NCI-H345 (cell line): ENCODE results near the gene IL34.
A peak's percentile ranks its signal among the peaks of the same experiment; 100 is the strongest.

ENCODE experiments used
- DNase-seq: peaks from one replicate; lab custom pipeline; 2025; lab: John Stamatoyannopoulos, UW

The IL34 gene

DNA sequence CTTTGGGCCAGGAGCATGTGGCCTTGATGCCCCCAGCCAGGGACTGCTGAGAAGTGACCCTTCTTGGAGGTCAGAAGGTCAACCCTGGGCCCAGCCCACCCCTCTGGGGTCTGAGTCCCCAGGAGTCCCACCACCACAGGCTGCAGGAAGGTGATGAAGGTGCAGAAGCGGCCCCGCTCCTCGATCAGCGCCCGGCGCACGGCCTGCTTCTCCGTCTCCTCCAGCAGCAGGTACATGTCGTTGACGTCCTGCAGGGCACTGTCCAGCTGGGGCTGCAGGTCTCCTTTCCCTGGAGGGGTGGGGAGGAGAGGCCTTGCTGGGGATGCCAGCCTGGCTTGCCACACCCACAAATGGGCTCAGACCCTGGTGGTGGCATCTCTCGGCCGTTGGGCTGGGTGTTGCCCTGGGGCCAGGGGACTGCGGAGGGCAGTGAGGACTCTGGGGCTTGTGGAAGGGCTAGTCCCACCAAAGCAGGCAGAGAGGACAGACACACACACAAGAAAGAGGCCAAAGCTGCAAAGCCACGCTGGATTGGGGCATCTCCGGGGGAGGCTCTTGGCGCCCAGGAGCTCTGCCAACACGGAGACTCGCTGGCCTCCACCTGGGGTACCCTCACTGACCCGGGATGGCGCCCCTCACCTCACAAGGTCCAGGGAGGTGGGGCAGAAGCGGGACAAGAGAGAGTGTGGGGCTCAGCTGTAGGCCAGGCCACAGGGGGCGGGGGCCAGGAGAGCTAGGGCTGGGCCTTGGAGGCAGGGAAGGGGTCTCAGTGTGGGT, 31.9 kb downstream of the IL34 start:
- no peak for DNase-seq

DNA sequence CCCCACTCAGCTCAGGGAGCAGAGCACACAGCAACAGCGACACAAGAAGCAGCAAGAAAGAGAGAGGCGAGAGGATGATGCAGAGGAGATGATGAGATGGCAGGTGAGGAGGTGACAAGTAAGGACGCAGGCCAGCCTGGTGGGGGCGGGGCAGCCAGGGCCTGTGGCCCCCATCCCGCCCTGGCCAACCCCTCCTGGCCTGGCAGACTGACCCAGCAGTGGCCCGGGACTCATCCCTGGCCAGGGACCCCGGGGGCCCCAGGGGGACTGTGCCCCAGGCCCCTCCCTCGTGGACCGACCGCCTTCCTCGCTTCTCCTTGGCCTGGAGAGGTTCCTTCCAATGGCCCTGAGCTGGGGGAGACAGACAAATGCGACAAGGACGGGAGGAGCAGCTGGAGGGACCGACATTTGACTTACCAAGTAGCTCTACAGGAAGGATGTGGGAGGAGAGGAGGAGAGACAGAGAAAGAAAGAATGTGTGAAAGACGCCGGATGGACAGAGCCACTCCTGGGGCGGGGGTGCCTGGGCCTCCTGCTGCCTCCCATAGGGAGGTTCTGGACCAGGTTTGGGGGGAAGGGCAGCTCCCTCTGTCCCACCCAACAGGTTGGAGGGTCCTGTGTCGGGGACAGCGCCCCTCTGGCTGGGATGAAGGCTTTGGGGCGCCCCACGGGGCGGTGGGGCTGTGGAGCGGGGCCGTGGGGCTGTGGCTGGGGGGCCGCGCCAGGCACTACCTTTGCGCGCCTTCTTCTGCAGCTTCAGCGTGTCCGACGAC, 32.7 kb downstream of the IL34 start:
- DNase-seq = no peak

DNA sequence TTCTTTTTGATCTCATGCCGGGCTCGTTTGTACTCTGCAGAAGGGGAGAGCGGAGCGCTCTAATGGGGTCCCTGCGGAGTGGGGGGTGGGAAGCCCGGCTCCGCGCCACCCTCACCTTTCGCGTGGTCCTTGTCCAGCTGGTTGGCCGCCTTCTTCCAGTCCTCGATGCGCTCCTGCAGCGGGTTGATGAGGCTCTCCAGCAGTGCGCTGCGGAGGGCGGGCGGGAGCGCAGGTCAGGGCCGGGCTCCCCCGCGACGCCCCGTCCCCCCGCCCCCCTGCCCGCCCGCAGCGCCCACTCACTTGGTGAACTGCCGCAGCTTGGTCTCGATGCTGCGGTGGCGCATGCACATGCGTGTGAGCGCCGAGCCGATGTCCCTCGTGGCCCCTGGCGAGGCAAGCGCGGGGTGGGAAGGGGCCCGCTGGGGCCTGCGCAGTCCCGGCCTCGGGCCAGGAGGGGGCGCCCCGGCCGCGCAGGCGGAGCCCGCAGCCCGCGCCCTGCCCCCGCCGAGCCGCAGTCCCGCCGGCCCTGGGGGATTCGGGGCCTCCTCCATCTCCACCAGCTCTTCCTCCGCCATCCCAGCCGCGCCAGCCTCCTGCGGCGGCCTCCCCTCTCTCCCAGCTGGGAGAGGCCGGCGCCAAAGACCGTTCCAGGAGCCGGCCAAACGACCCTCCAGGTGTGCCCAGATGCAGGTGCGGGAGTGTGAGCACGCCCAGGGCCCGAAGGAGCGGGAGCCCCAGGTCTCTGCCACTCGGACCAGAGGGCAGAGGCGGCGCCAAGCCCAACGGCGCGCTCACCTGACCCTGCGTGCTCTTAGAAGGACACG, 33.5 kb downstream of the IL34 start:
- DNase-seq = no peak

DNA sequence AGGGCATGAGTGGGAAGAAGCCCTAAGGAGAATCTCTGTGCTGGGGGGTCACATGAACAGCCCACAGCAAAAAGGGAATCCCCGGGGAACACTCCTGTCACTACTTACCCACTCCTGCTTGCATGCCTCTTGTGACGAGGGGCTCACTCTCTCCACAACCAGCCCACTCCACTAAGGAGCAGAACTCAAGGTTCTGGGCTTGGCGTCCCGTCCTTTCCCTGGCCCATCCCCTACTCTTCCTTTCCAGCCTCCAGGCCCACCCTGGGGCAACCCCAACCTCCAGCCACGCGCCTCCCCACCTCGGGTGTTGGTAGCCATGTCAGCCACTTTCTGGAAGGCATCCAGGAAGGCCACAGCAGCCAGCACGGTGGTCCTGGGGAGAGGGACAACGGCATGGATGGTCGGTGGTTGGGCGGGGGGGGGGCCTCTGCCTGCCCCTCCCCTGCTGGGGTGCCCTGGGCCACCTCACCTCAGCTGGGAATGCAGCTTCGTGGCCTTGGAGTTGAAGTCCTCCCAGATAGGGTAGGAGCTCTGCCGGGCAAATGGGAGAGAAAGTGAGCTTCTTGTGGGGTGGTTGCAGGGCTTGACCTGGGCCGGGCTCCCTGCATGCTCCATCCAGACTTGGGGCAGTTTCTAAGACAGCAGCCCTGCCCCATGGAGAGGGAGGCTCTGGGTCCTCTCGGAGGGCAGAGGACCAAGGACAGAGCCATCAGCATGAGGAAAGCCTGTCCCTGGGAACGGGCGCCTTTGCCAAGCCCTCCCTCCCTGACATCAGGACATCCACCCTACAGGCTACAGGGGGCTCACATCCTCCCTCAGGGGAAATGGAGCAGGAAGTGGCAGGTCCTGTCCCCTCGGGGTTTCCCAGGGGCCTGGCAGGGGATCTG, 34.4 kb downstream of the IL34 start:
- no peak for DNase-seq

- no peak for DNase-seq
Measured at GRCh38 chr16:70681382-70682238, 35.3 kb downstream of the IL34 start.

DNA sequence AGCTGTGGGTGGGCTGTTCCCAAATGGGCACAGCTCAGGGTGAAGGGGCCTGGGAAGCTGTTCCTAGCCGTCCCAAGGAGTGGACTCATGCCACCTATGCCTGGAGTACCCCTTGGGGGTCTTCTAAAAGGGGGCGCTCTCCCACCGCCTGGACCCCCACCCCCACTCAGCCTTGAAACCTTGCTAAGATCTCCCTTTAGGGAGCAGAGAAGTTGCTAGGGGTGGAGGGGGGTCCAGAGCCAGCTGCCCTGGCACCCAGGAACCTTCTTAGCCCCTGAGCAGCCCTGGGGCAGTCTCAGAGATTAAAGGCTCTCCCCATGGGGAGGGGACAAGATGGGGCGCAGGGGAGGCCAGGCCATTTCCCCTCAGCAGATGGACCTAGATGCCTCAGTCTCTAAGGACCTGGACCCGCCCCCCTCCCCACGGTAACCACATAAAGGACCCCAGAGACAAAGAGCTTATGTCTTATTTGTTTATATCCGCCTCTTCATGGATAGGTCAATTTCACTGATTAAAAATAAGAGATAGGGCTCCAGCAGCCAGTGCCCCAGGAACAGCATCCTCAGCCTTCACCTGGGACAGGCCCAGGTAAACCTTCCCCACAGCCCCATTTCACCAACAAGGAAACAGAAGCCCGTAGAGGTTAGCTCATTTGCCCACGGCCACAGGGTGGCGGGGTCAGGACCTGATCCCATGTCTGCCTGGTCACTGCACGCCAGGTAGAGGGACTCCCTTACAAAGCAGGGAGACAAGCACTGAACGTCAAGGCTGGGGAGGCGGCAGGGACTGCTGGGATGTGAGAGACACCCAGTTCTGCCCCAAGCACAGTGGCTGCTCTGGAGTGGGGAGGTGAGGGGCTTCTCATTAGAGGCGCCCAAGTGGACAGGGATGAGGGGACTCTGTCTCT, 36.1 kb downstream of the IL34 start:
- DNase-seq = no peak

DNA sequence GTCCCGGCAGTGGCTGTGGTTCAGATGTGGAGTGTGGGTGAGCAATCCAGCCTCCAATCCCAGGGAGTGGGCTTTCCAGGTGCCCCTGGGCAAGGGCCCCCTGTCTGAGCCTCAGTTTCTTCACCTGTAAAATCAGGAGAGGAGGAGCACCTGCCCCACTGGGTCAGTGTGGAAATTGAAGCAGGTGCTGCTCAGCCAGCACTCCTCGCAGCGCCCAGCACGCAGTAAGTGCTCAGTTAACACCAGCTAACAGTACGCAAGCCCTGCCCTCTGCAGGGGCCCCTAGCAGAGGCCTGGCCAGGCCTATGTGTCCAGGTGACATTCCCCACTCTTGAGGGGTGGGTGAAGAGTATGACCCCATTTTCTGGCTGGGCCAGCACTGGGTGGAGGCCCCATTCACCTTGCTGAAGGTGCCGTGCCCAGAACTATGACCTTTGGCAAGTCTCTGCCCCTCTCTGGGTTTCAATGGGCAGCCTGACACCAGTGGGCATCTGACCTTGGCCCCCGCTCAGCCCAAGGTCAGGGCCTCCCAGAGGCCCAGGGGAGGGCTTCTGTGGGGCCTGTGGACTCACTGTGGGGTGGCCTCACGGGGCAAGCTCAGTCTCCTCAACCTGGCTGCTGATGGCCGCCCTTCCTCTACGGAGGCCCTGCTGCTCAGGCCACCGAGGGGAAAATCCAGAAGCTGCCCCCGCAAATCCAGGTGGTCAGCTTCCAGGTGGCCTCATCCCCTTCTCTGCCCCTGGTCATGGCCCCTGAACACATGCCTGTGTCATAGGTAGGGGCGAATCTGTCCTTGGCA, 37.0 kb downstream of the IL34 start:
- DNase-seq = no peak

GRCh38 chr16:70684146-70685060, 38.0 kb downstream of the IL34 start:
- DNase-seq = no peak

GRCh38 chr16:70685061-70685937, 38.9 kb downstream of the IL34 start:
- DNase-seq = no peak

DNA sequence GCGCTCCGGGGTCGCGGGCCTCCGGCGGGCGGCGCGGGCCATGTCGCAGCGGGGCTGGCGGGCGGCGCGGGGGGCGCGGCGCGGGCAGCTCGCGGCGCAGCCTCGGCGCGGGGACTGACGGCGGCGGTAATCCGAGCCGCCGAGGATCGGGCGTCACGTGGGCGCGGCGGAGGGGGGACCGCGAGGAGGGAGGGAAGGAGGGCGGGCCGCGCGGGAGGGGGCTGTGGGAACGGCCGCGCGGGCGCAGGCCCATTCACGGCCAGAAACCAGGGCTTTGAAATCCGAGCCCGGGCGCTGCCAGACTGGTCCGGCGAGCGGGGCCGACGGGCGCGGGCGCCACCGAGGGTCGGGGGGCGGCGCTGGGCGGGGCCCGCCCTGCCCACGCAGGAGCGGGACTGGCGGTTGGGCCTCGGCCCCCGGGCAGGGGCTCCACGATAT, 39.6 kb downstream of the IL34 start, which contains the start of gene MTSS2:
MTSS2 (minus strand) TSS at position 116 of the 438 bp plus-strand sequence. CDS start 262 bp downstream, outside the sequence.
- peak; percentile 62 for DNase-seq

- DNase-seq = no peak
Measured at GRCh38 chr16:70686376-70687101, 40.2 kb downstream of the IL34 start.

GRCh38 chr16:70687102-70687511, 40.7 kb downstream of the IL34 start:
- DNase-seq = no peak

DNA sequence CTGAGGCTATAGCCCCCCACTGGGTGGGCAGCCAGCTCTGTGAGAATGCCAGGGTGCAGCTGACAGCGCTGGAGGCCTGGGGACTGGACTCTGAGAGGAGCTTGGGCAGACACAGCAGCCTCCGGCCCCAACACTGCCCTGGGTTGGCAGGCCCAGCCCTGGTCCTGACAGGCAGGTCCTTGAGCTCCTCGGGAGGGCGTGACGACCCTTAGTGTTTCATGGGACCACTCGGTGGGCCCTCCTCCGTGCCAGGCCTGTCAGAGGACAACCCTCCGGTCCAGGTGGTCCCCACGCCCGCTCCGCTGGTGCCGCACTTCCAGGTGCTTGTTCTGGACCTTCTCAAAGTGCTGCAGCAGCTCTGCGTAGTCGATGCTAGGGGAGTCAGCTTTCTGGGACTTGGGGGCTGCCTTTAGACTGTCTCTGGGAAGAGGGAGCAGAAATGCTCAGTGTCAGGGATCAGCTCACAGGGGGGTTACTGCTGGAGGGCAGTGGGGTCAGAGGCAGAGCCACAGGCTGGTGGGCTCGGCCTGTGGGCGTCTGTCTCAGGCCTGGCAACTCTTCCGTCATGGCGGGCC, 41.4 kb downstream of the IL34 start:
- DNase-seq = no peak

DNA sequence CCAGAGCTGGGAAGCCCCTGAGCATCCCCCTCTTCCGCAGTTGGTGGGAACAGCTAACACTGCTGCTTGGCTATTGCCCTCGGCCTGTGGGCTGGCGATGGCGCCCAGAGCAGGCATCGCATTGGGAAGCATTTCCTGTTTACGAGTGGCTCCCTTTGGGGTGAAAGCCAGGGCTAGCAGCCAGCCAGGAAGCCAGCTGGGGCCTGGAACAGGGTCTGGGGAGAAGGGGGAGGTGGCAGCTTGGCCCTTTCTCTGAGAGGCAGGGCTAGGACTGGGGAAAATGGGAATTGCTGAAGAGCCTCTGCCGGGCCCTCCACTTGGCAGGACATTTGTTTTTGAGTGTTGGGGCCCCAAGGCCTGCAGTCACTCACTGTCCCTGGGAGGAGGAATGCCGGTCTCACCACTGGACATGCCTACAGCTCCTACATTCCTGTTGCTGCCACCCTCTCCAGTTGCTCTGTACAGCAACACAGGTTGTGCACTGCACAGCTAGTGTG, 41.9 kb downstream of the IL34 start:
- DNase-seq = no peak
